ENCODE measurements around the gene PRPF6.
A peak's percentile ranks its signal among the peaks of the same experiment; 100 is the strongest.

PRPF6 gene

GRCh38 chr20:64068386-64069208, 87.7 kb downstream of the PRPF6 start:
- no peak for DNase-seq

- DNase-seq, result no peak
These were observed 88.3 kb downstream of the PRPF6 start for GRCh38 chr20:64069209-64069613.

GRCh38 chr20:64069614-64070243, 88.8 kb downstream of the PRPF6 start:
- DNase-seq, result peak; percentile 82

- DNase-seq, result no peak
These were observed 89.5 kb downstream of the PRPF6 start for GRCh38 chr20:64070244-64070993.

GRCh38 chr20:64071341-64072332, 90.7 kb downstream of the PRPF6 start:
- DNase-seq, result no peak

- DNase-seq, result no peak
These were observed 91.6 kb downstream of the PRPF6 start for GRCh38 chr20:64072498-64073063.

- no peak for DNase-seq
These were observed 92.7 kb downstream of the PRPF6 start for GRCh38 chr20:64073476-64074183.

GRCh38 chr20:64074184-64074789, 93.4 kb downstream of the PRPF6 start:
- no peak for DNase-seq

- DNase-seq, result no peak
These were observed 94.0 kb downstream of the PRPF6 start for GRCh38 chr20:64074963-64075362.

GRCh38 chr20:64075556-64075955, 94.6 kb downstream of the PRPF6 start:
- DNase-seq, result no peak

- DNase-seq, result no peak
These were observed 95.4 kb downstream of the PRPF6 start for GRCh38 chr20:64076061-64076997.

GRCh38 chr20:64077094-64077493, 96.2 kb downstream of the PRPF6 start:
- DNase-seq, result no peak

GRCh38 chr20:64077541-64077875, 96.6 kb downstream of the PRPF6 start:
- DNase-seq, result no peak

- DNase-seq, result no peak
These were observed 97.1 kb downstream of the PRPF6 start for GRCh38 chr20:64077876-64078551.

GRCh38 chr20:64078934-64079272, 98.0 kb downstream of the PRPF6 start:
- DNase-seq, result no peak

- DNase-seq, result peak; percentile 84
These were observed 98.5 kb downstream of the PRPF6 start, which contains the start of gene RGS19 for GRCh38 chr20:64079273-64080012. RGS19 (minus strand) TSS chr20:64079518; CDS start chr20:64076886, 2,632 bp downstream.

- DNase-seq, result no peak
These were observed 99.3 kb downstream of the PRPF6 start, which contains the start of gene OPRL1 for GRCh38 chr20:64080013-64080812. OPRL1 (plus strand) TSS chr20:64080082; CDS start chr20:64092721, 12,639 bp downstream.
